ENCODE measurements around the gene ASPRV1.
"Not testable (repeated sequence)": the region's sequence is repeated elsewhere in the genome, so short reads cannot be mapped to it uniquely, and the experiment has no call there.

ASPRV1 gene

GRCh38 chr2:69961496-69961895, at the start of gene ASPRV1:
Gene ASPRV1 (minus strand): TSS chr2:69961631. CDS start chr2:69961436, 195 bp downstream.
- DNase-seq: no peak

GRCh38 chr2:70010576-70011111, 49.2 kb upstream of the ASPRV1 start:
- no peak for DNase-seq

DNA sequence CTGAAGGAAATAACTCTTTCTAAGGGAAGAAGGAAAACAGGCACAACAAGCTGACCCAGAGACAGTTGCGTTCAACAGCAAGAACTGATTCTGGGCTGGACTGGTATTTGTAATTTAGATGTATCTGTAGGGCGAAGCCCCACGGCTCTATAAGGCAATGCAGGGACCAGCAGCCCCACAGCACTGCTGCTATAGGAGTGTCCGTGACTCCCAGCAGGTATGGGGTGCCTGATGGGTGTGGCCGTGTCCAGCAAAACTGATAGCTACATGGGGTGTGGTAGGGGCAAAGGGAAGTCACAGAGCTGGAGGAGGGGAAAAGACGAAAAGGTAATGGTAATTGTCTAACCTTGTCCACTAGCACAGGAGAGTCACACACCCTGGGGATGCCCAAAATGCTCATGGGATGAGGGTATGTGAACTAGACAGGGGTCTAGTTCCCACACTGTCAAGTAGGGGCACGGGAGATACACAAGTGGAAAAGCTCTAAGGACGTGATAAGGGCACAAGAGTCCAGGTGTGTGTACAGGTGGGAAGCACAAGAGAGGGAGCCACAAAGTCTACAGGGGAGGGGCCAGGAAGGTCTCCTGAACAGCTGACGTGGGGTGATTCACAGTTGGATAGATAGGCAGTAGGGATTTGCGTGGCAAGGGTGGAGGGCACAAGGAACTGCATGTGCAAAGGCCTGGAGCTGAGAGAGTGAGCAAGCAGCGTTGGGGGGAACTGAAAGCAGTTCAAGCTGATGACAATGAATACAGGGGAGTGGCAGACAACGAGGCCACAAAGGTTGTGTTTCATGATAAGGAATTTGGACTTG, 48.5 kb upstream of the ASPRV1 start:
- DNase-seq: no peak

GRCh38 chr2:70008290-70008689, 46.9 kb upstream of the ASPRV1 start:
- no peak for DNase-seq

DNA sequence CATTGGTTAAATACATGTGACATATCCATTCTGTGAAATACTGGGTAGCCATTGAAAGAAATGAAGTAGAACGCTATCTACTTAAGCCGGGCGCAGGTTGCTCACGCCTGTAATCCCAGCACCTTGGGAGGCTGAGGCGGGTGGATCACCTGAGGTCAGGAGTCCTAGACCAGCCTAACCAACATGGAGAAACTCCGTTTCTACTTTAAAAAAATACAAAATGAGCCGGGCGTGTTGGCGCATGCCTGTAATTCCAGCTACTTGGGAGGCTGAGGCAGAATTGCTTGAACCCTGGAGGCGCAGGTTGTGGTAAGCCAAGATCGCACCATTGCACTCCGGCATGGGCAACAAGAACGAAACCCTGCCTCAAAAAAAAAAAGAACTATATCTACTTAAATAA, 45.7 kb upstream of the ASPRV1 start:
- no peak for DNase-seq

DNA sequence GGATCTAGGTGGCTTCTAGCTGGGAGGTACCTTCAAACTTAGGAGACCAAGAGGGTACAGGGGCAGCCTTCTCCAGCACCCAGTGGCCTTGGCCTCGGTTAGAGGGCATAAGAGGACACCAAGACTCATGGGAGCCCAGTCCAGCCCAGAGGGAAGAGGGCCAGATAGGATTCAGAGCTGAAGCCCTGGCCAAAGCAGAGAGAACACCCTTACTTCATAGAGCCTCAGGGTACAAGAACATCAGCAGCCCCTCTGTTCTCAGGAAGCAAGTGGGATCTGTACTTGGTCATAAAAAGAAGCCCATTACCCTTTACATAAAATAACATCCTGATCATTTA, 45.0 kb upstream of the ASPRV1 start:
- no peak for DNase-seq

GRCh38 chr2:70005752-70006446, 44.5 kb upstream of the ASPRV1 start:
- no peak for DNase-seq

GRCh38 chr2:70005216-70005615, 43.8 kb upstream of the ASPRV1 start:
- DNase-seq: no peak

- DNase-seq: no peak
Measured at GRCh38 chr2:70003093-70003830, 41.8 kb upstream of the ASPRV1 start.

DNA sequence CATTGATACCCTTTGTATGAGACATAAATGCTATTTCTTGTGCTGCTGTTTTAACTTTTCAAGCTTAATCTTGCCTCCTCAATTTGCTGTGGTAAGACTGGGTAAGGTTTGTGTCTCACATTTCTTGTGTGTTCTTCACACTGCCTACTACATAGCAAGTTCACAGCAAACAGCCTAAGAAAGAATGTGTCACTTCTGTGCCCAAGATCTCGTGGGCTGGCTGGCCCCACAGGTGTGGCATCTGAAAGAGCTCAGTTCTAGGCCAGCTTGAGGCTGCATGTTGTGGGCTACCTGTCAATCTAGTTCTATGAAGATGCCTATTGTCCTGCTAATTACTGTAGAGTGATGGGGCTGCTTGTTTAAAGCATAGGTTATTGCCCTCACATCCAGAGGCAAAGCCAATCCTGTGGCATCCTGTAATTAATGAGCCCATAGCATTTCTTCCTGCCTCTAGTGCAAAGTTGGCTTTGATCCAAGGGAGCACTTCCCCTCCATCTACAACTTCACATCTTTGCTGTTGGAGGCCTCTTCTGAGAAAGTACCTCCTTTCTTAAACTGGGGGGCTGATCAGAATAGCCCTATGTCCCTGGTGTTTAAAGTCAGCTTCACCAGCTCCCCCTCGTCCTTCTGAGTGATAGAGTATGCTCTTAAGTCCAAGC, 40.9 kb upstream of the ASPRV1 start:
- DNase-seq: peak; percentile 19

- DNase-seq: not testable (repeated sequence)
Measured at GRCh38 chr2:70000529-70000928, 39.1 kb upstream of the ASPRV1 start.

GRCh38 chr2:69998761-69999160, 37.3 kb upstream of the ASPRV1 start:
- no peak for DNase-seq

- no peak for DNase-seq
Measured at GRCh38 chr2:69997015-69997830, 35.8 kb upstream of the ASPRV1 start.

GRCh38 chr2:69995511-69995910, 34.1 kb upstream of the ASPRV1 start:
- DNase-seq: no peak

GRCh38 chr2:69994166-69994565, 32.7 kb upstream of the ASPRV1 start:
- no peak for DNase-seq

DNA sequence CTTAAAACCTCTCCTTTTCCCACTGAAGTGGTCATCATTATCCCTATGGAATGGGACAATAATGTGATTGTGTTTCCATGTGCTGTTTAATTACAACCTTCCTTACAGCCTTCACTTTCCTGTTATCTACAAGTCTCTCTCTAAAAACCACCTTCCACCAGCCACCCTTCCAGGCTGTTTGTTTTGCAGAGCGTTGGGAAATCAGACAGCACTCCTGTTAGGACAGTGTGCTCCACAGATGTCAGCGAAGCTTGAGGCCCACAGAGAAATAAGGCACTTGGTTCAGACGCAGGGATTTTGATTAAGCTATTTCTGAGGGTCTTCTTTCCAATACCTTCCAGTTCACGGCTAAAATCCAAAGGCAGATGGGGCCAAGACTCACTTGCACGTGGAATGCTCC, 32.3 kb upstream of the ASPRV1 start:
- DNase-seq: no peak

DNA sequence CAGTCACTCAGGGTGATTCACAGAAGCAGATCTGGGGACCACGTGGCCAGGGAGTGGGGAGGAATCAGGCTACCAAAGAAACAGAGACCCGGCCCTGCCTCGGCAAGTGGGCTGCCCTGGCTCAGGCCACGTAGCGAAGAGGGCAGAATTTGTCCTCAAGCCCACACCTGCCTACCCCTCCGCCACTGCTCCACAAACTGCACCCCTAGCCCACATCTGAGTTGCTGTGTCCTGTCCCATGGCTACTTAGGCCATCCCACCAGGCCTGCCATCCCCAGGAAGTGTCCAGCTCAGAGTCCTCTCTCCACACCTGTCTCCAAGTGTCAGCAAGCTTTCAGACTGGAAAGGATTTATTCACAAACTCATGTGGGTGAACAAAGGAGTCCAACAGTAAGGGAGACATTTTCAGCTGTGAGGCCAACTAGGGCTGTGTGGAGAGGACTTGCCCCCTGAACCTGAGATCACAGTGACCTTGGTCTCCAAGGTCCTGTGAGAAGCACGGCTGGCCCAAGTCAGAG, 31.7 kb upstream of the ASPRV1 start:
- no peak for DNase-seq

- DNase-seq: no peak
Measured at GRCh38 chr2:69992310-69993047, 31.0 kb upstream of the ASPRV1 start.

GRCh38 chr2:69989441-69990105, 28.1 kb upstream of the ASPRV1 start:
- DNase-seq: no peak

DNA sequence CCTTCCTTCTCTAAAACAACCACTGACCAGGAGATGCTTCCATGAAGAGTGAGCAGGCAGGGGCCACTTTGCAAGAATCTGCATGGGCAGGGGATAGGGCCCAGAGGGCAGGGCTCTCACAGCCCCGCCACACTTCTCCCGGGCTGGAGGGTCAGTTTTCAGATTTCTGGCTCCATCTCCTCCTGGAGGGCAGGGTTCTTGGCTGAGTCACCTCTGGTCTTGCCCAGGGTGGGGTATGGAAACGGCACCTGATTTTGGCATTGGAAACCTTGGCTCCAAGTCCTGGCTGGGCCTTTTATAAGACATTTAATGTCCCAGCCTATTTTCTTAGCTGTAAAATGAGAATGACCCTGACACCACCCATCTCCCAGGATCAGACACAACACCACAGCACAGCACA, 27.6 kb upstream of the ASPRV1 start:
- DNase-seq: no peak

Data from DMS79 treated with DMSO at 0.1 percent for 48 hours (cell line).